GM18858 (cell line): ENCODE data around the gene SLC7A5.
"Not testable (repeated sequence)": the region's sequence is repeated elsewhere in the genome, so short reads cannot be mapped to it uniquely, and the experiment has no call there.

Experiments
- ATAC-seq: cut with Tn5 transposase; IDR thresholded peaks from one replicate; pipeline ENCODE4 v1.9.1; 2021; ENCODE audit not compliant: unreplicated experiment

The SLC7A5 gene

GRCh38 chr16:87889762-87890161, 20.5 kb upstream of the SLC7A5 start:
- not testable (repeated sequence) for ATAC-seq

GRCh38 chr16:87888346-87888745, 19.0 kb upstream of the SLC7A5 start:
- not testable (repeated sequence) for ATAC-seq

- ATAC-seq = not testable (repeated sequence)
Measured at GRCh38 chr16:87887931-87888330, 18.6 kb upstream of the SLC7A5 start.

- ATAC-seq = not testable (repeated sequence)
Measured at GRCh38 chr16:87885371-87885967, 16.2 kb upstream of the SLC7A5 start.

- ATAC-seq = no peak
Measured at GRCh38 chr16:87882436-87883019, 13.2 kb upstream of the SLC7A5 start.

- ATAC-seq = no peak
Measured at GRCh38 chr16:87881324-87882200, 12.3 kb upstream of the SLC7A5 start.

GRCh38 chr16:87880117-87880696, 10.9 kb upstream of the SLC7A5 start:
- ATAC-seq = no peak

GRCh38 chr16:87879411-87880013, 10.2 kb upstream of the SLC7A5 start:
- not testable (repeated sequence) for ATAC-seq

- no peak for ATAC-seq
Measured at GRCh38 chr16:87878704-87879103, 9.4 kb upstream of the SLC7A5 start.

GRCh38 chr16:87877942-87878507, 8.7 kb upstream of the SLC7A5 start:
- ATAC-seq = no peak

GRCh38 chr16:87874639-87875427, 5.5 kb upstream of the SLC7A5 start:
- ATAC-seq = no peak

GRCh38 chr16:87870418-87871291, 1.3 kb upstream of the SLC7A5 start:
- not testable (repeated sequence) for ATAC-seq

- not testable (repeated sequence) for ATAC-seq
Measured at GRCh38 chr16:87869879-87870417, 641 bp upstream of the SLC7A5 start.

GRCh38 chr16:87868254-87869029, 865 bp downstream of the SLC7A5 start:
- peak; percentile 33 for ATAC-seq

GRCh38 chr16:87865902-87866555, 3.3 kb downstream of the SLC7A5 start:
- ATAC-seq = not testable (repeated sequence)

- ATAC-seq = no peak
Measured at GRCh38 chr16:87864331-87864989, 4.8 kb downstream of the SLC7A5 start.

GRCh38 chr16:87863327-87863635, 6.0 kb downstream of the SLC7A5 start:
- ATAC-seq = not testable (repeated sequence)
